GOT3 (cell line): ENCODE results near the gene NTN3.
"Not testable (repeated sequence)": the region's sequence is repeated elsewhere in the genome, so short reads cannot be mapped to it uniquely, and the experiment has no call there.

Source experiments
- DNase-seq: peaks from one replicate; lab custom pipeline; 2025; ENCODE audit warnings: mixed read lengths; lab: John Stamatoyannopoulos, UW

Gene NTN3

DNA sequence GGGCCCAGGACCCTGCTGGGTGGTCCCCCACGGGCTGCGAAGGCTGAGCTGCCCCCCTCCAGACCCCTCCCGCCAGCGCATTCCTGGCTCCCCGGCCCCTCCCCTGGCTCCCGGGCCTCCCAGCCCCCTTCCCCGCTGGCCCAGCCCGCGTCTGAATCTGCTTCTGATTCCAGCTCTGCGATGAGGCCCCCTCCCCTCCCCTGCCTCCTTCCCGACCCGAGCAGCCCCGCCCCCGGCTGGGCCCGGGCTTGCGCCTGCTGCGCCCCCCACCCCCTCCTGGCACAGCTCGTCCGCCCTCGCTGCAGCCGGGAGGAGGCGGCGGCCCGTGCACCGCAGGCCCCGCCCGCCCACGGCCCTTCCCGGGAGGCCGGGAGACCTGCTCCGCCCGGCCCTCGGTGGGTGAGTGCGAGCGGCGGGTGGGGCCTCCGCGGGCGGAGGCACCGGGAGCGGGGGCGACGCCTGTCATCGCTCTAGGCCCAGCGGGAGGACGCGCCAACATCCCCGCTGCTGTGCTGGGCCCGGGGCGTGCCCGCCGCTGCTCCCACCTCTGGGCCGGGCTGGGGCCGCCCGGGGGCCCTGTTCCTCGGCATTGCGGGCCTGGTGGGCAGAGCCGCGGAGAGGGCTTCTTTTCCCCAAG is at the start of gene NTN3:
NTN3 (plus strand) TSS at position 282 of the 637 bp plus-strand sequence. CDS start 405 bp downstream, outside the sequence.
- no peak for DNase-seq

DNA sequence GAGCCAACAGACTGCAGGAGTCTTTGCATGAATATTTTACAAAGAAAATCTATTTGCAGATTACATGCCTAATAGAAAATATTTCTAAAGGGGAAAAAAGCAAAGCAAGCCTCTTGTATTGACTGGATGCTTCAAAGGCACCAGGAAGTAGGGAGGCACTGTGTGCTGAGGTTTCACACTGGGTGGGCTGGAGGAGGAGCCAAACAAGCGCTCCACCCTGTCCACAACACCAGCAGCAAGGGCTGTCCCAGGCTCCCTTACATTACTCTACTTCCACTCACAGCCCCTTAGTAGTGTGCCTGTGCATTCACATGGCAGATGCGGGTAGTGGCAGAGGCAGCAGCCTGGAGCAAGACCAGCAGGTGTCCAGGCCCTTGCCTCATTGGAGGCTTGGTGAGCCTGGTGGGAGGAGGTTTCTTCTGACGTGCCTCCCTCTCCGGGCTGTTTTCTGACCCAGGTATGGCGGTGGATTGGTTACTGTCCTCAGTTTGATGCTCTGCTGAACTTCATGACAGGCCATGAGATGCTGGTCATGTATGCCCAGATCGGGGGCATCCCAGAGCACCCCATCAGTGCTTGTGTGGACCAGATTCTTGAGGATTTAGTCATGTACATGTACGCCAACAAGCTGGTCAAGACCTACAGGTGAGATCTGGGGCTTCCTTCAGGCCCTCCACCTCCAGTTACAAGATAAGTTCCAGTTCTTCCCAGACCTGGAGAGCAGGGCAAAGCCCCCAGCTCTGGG is 48.8 kb upstream of the NTN3 start:
- DNase-seq = no peak

DNA sequence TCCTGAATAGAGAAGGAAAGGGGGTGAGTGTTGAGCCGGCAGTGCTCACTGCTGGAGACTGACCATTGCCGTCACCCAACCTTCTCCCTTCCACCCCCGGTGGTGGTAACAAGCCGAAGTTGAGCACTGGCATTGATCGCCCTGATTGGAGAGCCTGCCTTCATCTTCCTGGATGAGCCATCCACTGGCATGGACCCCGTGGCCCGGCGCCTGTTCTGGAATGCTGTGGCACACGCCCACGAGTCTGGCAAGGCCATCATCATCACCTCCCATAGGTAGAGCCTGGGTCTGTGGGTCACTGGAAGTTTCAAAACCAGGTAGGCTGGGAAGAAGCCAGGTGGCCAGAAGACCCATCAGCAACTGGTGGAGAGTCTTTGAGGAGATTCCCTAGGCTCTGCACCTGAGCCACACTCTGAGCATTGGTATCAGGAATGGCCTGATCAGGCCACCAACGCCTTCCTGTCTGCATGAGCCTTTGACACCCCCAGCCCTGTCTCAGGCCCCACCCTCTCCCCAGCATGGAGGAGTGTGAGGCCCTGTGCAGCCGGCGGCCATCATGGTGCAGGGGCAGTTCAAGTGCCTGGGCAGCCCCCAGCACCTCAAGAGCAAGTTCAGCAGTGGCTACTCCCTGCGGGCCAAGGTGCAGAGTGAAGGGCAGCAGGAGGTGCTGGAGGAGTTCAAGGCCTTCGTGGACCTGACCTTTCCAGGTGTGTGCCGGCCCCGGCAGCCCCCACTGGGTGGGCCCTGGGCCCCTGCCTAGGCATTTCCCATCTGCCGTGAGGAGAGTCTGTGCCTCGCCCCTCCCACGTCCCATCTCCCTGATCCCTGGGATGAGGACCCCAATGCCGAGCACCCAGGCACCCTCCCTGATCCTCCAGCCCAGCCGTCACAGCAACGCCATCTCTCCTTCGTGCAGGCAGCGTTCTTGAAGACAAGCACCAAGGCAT is 46.8 kb upstream of the NTN3 start:
- no peak for DNase-seq

DNA sequence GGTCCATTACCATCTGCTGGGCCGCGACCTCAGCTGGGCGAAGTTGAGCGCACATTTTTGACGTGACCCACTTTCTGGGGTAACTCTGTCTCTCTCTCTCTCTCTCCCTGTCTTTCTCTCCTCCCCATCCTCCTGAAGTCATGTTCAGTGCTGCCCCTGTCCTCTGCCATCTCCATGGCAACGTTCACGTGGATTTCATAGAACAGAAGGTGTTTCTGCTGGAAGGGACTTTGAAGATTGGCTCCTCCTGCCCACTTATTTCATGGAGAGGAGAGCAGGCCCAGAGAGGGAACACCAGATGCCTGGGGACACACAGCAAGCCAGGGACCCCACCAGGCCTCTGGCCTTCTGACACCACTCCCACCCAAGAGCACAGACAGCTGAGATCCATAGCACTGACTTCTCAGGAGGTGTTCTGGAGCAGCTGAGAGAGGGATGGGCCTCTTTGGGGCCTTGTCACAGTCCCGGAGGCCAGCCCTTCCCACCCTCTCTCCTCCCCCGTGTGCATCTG is 46.0 kb upstream of the NTN3 start:
- DNase-seq = no peak

DNA sequence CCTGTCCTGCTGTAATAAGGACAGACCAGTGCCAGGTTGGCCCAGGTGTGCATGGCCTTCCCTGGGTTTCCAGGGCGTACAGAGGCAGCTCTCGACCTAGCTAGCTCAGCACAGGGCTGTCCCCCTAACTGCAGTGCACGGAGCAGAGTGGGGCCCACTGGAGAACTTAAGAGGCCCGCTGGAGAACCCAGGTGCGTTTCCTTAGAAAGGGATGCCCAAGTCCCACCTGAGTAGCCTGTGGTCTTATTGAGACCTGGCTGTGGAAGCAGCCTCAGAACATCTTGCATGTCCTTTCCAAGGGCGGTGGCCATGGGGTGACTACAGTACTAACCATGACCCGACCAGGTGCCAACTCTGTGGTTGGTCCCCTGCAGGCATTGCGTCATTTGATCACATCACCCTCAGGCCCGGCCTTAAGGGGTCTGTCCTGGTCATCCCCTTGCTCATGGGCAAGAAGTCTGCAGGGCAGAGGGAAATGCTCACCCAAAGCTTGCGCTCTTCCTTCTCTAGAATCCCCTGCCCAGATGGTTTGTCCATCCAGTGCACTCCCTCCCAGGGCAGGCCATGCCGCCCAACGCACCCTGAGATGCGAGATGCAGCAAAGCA is 45.2 kb upstream of the NTN3 start:
- DNase-seq = no peak

DNA sequence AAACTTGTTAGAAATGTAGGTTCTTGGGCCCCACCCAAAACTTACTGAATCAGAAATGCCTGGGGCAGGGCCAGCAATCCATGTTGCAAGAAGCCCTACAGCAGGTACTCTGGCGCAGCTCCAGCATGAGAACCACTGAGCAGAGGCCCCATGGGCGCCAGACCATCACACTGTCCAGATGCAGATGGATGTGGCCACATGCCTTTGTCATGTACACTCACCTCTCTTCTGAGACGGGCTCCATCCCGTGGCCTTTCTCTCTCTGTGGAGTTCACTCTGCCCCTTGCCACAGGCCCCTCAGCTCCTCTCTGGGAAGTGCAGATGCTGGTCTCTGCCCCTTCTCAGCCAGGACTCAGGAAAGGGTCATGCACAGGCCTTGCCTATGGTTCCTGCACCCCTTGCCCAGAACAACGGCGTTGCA is 44.1 kb upstream of the NTN3 start:
- DNase-seq = no peak

DNA sequence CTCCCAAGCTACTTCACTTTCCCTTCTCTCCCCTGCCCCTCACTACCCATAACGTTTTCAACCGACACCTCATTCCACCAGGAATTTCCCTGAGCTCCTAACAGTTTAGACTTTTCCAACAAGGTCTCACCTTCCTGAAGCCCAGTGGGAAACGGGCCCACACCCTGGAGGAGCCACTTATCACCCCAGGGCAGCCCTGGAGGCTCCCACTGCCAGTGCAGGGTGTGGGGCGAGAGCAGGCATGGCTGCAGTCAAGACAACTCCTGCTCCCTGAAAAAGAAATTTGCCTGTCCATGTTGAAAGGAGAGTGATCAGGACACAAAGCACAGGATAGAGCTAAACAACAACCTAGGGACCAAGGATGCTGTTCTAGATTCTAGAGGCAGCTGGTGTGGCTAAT is 43.6 kb upstream of the NTN3 start:
- DNase-seq = no peak

DNA sequence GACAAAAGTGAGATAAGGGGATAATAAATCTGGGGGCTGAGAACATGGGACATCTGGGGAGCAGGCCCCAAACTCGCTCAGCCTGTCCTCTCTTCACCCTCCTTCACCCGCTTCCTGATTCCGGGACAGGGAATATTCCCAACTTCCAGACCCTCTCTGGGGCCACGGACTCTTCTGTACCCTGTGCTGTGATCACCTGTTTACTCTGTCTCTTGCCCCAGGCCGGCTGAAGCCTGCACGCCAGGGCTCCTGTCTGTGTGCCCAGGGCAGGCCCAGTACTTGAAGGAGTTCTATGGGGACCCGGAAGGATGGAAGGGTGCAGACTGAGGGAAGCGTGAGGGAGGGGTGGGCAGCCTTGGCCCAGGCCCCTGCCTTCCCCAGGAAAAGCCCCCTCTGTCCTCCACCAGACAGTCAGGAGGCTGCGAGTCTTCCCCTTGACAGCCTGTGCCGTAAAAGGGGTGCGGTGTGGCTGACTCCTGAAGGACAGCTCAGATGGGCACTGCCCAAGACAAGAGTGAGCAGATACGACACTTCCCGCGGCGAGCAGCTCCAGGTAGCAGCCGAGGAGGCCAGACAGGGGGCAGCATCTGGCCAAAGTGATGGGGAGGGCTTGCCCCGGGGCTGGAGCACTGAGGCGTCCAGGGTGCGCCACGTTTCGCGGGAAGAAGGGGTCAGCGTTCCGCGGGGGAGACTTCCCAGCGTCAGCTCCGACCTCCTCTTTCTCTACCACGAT is 42.9 kb upstream of the NTN3 start:
- no peak for DNase-seq

DNA sequence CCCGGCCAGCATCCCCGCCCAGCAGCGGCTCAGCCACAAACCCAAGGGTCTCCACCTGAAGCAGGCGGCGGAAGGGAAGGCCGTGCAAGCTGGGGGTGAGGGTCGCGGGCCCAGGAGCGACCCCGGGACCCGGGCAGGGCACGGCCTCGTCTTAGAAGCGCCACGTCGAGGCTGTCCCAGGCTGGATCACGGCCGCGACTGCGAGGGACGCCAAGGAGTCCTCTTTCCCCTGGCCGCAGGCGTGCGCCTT is 42.4 kb upstream of the NTN3 start:
- no peak for DNase-seq

DNA sequence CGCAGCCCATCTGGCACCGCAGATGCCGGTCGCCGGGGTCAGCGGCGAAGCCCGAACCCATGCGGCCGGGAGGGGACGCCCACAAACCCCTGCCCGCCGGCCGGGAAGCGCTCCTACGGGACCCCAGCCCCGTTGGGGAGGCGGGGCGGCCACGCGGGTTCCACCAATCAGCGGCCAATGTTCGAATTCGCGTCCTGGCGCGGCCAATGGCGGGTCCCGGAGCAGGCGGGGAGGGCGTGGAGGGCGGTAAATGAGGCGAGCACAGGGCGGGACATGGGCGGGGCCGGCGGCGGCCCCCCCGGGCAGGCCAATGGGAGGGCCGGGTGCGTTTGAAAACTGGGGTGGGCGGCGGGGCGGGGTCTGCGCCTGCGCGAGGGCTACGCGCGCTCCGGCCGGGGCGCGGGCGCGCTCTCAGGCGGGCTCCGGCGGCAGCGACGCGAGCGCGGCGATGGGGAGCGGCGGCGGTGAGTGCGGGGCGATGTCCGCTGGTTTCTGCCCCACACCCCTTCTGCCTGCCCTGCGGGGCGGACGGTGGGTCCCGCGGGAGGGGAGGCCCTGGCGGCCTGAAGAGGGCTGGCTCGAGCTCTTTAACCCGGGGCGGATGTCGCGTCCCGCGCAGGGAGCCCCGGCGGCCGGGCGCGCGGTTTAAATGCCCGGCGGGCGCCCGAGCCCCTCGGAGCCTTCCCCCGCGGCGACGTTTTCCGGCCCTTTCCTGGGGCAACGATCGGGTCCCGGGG is 41.9 kb upstream of the NTN3 start, which contains the start of gene CCNF:
CCNF (plus strand) TSS at position 414 of the 737 bp plus-strand sequence; CDS start at position 449, 35 bp downstream.
- peak; percentile 89 for DNase-seq

DNA sequence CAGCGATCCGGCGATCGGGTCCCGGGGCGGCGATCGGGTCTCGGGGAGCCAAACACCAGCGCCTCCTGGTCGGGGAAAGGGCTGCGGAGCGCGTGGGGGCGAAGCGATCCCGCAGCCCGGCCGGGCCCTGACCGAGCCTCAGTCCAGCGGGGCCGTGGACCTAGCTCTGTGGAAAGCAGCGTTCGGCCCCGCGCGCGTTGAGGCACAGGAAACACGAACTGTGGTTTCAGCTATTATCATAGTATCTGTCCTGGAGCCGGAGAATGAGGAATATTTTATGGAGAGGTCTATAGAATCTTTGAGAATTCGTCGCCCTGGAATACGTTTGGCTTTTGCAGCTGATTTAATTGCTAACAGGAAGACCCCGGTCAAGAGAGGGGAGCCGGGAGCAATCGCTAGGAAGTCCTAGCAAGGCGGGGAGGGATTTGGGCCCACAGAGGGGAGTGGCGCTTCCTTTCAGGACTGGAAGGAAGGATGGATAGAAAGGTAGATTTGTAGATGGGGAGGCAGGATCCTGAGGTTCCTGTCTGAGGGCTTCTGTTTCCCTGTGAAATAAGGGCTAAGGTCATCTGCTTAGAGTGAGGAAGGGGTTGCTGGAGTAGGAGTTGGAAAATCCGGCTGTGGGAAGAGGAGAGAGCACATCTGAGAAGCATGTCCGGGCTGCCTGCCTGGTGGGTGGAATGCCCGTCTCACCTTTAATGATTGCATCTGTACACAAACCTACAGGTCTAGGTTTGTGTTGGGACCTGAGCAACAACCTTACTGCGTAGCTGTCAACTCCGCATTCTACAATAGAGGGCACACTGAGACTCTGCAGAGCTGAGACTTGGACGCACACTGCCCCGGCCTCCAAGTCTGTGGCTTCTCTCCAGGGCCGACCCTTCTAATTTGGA is 41.1 kb upstream of the NTN3 start:
- DNase-seq = no peak

DNA sequence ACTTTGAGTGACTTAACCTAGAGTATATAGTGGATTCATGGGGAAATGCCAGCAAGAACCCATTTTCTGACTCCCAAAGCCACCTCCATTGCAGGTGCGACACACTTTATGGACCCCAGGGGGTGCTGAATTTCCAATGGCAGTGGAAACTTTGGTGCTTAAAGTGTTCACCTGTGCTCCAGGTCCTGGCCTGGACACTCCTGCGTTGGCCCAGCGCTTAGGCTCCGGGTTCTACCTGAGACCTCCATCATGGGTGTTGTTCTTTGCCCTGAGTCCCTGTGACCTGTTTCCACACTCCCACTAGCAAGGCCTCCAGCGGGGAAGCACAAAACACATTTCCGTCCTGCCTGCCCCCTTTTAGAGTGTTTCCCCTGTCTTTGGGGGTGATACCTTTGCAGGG is 38.8 kb upstream of the NTN3 start:
- DNase-seq = no peak

DNA sequence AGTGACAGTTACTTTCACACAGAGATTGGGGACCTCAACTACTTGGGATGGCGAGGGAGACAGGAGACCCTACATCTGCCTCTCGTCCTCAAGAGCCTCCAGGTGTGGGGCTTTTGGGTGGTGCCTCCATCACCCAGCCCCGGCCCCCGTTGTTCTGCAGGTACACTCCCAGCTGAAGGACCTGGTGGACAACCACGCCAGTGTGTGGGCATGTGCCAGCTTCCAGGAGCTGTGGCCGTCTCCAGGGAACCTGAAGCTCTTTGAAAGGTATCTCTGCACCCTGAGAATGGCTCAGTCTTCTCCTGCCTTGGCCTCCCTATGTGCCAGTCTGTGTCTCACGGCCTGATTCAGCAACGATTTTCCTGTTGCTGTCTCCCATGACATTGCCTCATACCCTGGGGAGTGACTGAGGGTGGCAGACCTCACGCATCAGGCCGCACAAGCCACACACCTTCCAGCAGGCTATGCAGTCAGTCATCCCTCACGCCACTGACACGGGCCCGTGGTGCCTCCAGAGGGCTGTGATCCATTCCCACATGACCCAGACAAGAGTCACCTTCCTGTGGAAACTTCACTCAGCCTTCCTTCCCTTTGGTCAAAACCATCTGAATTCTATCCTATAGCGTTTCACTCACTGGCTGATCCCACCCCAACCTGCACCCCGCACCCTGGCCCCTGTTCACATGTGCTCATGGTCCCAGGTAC is 38.1 kb upstream of the NTN3 start:
- no peak for DNase-seq

DNA sequence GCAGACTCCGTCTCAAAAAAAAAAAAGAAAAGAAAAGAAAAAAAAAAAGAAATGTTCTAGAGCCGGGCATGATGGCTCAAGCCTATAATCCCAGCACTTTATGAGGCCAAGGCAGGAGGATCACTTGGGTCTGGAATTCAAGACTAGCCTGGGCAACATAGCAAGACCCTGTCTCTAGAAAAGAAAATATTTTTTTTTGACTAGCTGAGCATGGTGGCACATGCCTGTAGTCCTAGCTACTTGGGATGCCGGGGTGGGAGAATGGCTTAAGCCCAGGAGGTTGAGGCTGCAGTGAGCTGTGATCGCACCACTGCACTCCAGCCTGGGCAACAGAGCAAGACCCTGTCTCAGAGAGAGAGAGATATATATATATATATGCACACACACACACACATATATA is 35.9 kb upstream of the NTN3 start:
- DNase-seq = not testable (repeated sequence)

DNA sequence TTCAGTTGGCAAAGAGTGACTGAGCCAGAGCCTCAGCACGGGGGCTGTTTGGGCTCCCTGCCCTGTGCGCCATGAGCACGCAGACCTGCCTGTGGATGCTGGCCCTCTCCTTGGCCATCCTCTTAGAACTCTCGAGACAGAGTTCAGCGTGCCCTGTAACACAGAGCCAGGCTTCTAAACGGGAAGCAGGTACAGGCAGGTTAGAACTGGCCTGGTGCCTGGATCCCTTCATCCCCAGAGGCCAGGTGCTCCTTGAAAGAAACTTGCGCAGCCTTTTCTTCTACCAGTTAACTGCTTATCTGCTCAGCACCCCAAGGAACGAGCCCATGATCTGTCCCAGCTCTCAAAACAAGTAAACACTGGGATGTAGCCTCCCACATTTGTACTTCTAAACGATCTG is 35.0 kb upstream of the NTN3 start:
- DNase-seq = no peak

DNA sequence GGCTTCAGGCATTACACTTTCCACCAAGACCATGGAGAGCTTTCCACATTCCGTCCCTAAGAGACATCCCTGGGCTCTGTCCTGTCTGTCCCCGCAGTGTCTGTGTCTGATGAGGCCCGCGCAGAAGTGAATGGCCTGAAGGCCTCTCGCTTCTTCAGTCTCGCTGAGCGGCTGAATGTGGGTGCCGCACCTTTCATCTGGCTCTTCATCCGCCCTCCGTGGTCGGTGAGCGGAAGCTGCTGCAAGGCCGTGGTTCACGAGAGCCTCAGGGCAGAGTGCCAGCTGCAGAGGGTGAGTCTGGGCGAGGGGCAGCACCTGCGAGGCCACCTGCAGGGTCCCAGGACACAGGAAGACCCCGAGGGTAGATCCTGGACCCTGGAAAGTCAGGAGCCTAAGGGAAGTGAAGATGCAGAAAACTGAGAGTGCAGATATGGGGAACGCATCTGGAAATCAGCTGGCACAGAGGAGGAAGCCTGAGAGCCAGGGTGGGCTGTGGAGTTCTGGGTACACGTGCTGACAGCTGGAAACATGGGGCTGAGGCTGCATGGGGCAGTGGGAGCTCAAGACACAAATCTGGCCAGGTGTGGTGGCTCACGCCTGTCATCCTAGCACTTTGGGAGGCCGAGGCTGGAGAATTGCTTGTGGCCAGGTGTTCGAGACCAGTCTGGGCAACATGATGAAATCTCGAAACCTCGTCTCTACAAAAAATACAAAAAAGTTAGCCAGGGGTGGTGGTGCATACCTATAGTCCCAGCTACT is 33.9 kb upstream of the NTN3 start:
- no peak for DNase-seq

DNA sequence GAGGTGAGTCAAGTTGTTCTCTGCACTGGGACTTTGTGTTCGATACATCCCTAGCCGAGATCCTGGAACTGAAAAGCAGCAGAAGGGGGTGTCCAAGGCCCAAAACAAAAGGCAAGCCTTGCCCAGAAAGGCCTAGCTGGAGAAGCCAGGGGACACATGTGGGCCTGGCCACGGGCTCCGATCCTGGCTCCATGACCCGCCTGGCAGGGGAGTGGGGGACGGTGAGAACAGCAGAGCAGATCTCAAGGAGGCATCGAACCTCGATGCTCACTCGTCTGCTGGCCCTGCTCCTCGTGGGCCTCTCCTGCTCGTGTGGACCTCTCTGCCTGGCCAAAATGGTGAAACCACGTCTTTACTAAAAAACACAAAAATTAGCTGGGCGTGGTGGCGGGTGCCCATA is 33.0 kb upstream of the NTN3 start:
- DNase-seq = no peak

DNA sequence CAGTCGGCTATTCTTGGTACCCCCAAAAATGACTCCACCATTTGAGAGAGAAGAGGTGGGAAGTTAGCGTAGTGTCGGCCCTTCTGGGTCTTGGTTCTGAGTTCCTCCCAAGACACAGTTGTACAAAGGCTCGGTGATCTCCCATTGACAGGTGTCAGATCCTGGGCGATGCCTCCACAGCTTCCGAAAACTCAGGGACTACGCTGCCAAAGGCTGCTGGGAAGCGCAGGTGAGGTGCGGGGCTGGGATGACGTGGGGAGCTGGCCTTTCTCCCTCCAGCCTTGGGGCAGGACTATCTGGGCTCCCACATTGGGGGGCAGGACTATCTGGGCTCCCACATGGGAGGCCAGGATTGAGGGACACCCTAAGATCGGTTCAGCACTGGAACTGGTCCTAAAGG is 31.5 kb upstream of the NTN3 start:
- DNase-seq = no peak
